Body of pancreas (tissue), 4 donors: ENCODE results near the gene TEAD3. TPM values are rescaled to one million over a fixed set of nuclear protein-coding genes. Genes with fewer than 3 reads are reported as not detected.

Experiments used
- ATAC-seq: fragments of 150-250 bp; one replicate; pipeline ENCODE4 v1.9.1; 2016
- DNase-seq, 4 donors: peaks; one replicate each; pipeline ENCODE4 v3.0.0-alpha.2; 2019
- H3K27ac ChIP-seq, 4 donors: fragments of 200-600 bp; sonication (generic); 1 replicate in 3 of 4; 2 replicates in 1 of 4; pipeline versions ENCODE4 v1.5.1 to v1.6.1; 2016 to 2019; ENCODE audit warnings: mild to moderate bottlenecking in 1 of 4, mixed read lengths in 1 of 4, moderate library complexity in 1 of 4
- H3K27me3 ChIP-seq, 2 donors: fragments of 200-600 bp; sonication (generic); one replicate each; pipeline ENCODE4 v1.6.0; 2016; ENCODE audit warnings: mild to moderate bottlenecking in 1 of 2
- H3K36me3 ChIP-seq, 2 donors: fragments of 200-600 bp; sonication (generic); replicated peaks in 1 of 2; 2 replicates each; pipeline ENCODE4 v1.5.1; 2016; ENCODE audit warnings: low read depth in 2 of 2; ENCODE audit not compliant: insufficient read depth in 1 of 2
- H3K4me1 ChIP-seq: fragments of 200-600 bp; sonication (generic); one replicate; pipeline ENCODE4 v1.6.0; 2016
- H3K4me3 ChIP-seq, 2 donors: fragments of 200-600 bp; sonication (generic); 1 replicate in 1 of 2; 2 replicates in 1 of 2; pipeline ENCODE4 v1.5.1; 2016 to 2019
- H3K9me3 ChIP-seq, 3 donors: fragments of 200-600 bp; sonication (generic); 1 replicate in 2 of 3; 2 replicates in 1 of 3; pipeline ENCODE4 v1.5.1; 2016
- CTCF ChIP-seq, 7 experiments: fragments of 450-650 bp in 4 of 7; fragments of 200-600 bp in 3 of 7; sonication (generic) in 3 of 7; IDR thresholded peaks; one replicate each; pipeline ENCODE4 v1.5.1; 2016 to 2019; ENCODE audit warnings: antibody characterized with exemption in 7 of 7
- POLR2A ChIP-seq, 3 donors: fragments of 450-650 bp; IDR thresholded peaks; one replicate each; pipeline ENCODE4 v1.6.1; 2016; ENCODE audit warnings: antibody characterized with exemption in 3 of 3, mild to moderate bottlenecking in 2 of 3
- WGBS, 2 donors: methylation state at CpG; one replicate each; pipeline ENCODE4 v1.1.5; 2017; 5-methylcytosine and 5-hydroxymethylcytosine counted together
- intact Hi-C: fragments of 100-400 bp; cut with DNase I; formaldehyde crosslinking; loops from one replicate; pipeline ENCODE4 v1.15.1; 2023
- total RNA-seq, 2 donors: library from RNA; depleted of rRNA; stranded (reverse); fragments of >200 nt; gene quantifications; one replicate each; pipeline ENCODE4 v1.1.0, GENCODE V29; 2016

The TEAD3 gene
- total RNA-seq, 2 donors from 2014 or later, result 6.5 to 8.9 TPM

- TF ChIP-seq CTCF (IDR thresholded peaks at IDR 0.05) (no peak), POLR2A (IDR thresholded peaks at IDR 0.05) (no peak)
- H3K27ac ChIP-seq, result no peak overlapping the region
- ATAC-seq, result no peak
- WGBS, 2 donors, result 83 to 92% methylated on average over 3 of the region's 3 CpGs
- H3K9me3 ChIP-seq, result no peaks in the 10 kb centered on the region
- peaks cover 9% of the 10 kb centered on the region for H3K4me1 ChIP-seq
- H3K36me3 ChIP-seq, result no peaks in the 10 kb centered on the region
- no peaks in the 10 kb centered on the region for H3K27me3 ChIP-seq
- H3K4me3 ChIP-seq, result no peak overlapping the region
- no peak for DNase-seq
- intact Hi-C loops, result loop anchor here (5.0 kb wide), 1 partner anchor 213 kb away; the partner anchor contains the start of gene ARMC12
Observed at GRCh38 chr6:35524380-35525020, 27.6 kb upstream of the TEAD3 start.

GRCh38 chr6:35522660-35523658 lies 26.1 kb upstream of the TEAD3 start:
- H3K27ac ChIP-seq, result peak overlapping the region in 2 of 4 donors; percentile 3 to 39
- intact Hi-C loops, result loop anchor here (5.0 kb wide), 1 partner anchor 214 kb away; the partner anchor contains the start of gene ARMC12
- DNase-seq (peak; percentile 70 to 81 (median 76)), ATAC-seq (peak; percentile 93)
- H3K4me1 ChIP-seq, result peaks cover 9% of the 10 kb centered on the region
- H3K27me3 ChIP-seq, result no peaks in the 10 kb centered on the region
- WGBS, 2 donors, result 25 to 35% methylated on average over 15 to 32 of the region's 32 CpGs
- no peaks in the 10 kb centered on the region for H3K9me3 ChIP-seq
- TF ChIP-seq POLR2A (IDR thresholded peaks at IDR 0.05), result no peak
- peak; percentile 82 to 99 (median 90) for TF ChIP-seq CTCF (IDR thresholded peaks at IDR 0.05)
- no peak overlapping the region for H3K4me3 ChIP-seq
- no peaks in the 10 kb centered on the region for H3K36me3 ChIP-seq

- Histone ChIP-seq H3K36me3 (no peaks in the 10 kb centered on the region), H3K9me3 (no peaks in the 10 kb centered on the region), H3K27me3 (no peaks in the 10 kb centered on the region), H3K4me1 (peaks cover 9% of the 10 kb centered on the region), H3K4me3 (no peak overlapping the region), H3K27ac (no peak overlapping the region)
- DNase-seq (no peak), ATAC-seq (no peak)
- intact Hi-C loops, result loop anchor here (5.0 kb wide), 1 partner anchor 215 kb away; the partner anchor contains the start of gene ARMC12
- WGBS, 2 donors, result 48 to 72% methylated on average over 6 to 12 of the region's 12 CpGs
- no peak for TF ChIP-seq POLR2A (IDR thresholded peaks at IDR 0.05)
- no peak for TF ChIP-seq CTCF (IDR thresholded peaks at IDR 0.05)
Observed at GRCh38 chr6:35522151-35522550, 25.3 kb upstream of the TEAD3 start.

- DNase-seq, result no peak
- no peak overlapping the region for H3K27ac ChIP-seq
- no peaks in the 10 kb centered on the region for H3K9me3 ChIP-seq
- H3K4me1 ChIP-seq, result peaks cover 9% of the 10 kb centered on the region
- WGBS, 2 donors, result 92% methylated on average over 4 of the region's 4 CpGs; no CpG with 5 or more reads in 1 of the 2 donors
- ATAC-seq, result no peak
- intact Hi-C loops, result loop anchor here (5.0 kb wide), 1 partner anchor 216 kb away; the partner anchor contains the start of gene ARMC12
- H3K27me3 ChIP-seq, result no peaks in the 10 kb centered on the region
- no peaks in the 10 kb centered on the region for H3K36me3 ChIP-seq
- TF ChIP-seq CTCF (IDR thresholded peaks at IDR 0.05), result no peak
- TF ChIP-seq POLR2A (IDR thresholded peaks at IDR 0.05), result no peak
- no peak overlapping the region for H3K4me3 ChIP-seq
Observed at GRCh38 chr6:35521235-35521634, 24.4 kb upstream of the TEAD3 start.
